CD4-positive, alpha-beta T cell (primary cell): ENCODE data around the gene MEFV. TPM values are rescaled to one million over a fixed set of nuclear protein-coding genes. Genes with fewer than 3 reads are reported as not detected.
"Not testable (repeated sequence)": the region's sequence is repeated elsewhere in the genome, so short reads cannot be mapped to it uniquely, and the experiment has no call there.

Experiments
- ATAC-seq: fragments of 200-7000 bp; cut with Tn5 transposase; one replicate; pipeline ENCODE4 v1.10.0; 2022; ENCODE audit warnings: mild to moderate bottlenecking; ENCODE audit not compliant: poor library complexity
- CTCF ChIA-PET: fragments of 350-600 bp; sonication (Branson Sonifier 250); formaldehyde crosslinking; loops from one replicate; lab custom pipeline; 2021; ENCODE audit warnings: antibody characterized with exemption, inconsistent platforms; lab: Charles Lee
- POLR2A ChIA-PET: fragments of 350-600 bp; sonication (Branson Sonifier 250); formaldehyde crosslinking; loops from one replicate; lab custom pipeline; 2021; ENCODE audit warnings: antibody characterized with exemption, inconsistent platforms; lab: Charles Lee
- DNase-seq, 14 experiments: peaks; one replicate each; pipeline ENCODE4 v3.0.0-alpha.2; 2013 to 2020; ENCODE audit warnings: mixed read lengths in 2 of 14
- H3K27ac ChIP-seq, 2 donors: one replicate each; pipeline versions ENCODE4 v1.5.1 to v1.7.0; 2013; ENCODE audit warnings: low read length in 2 of 2, low read depth in 1 of 2, mild to moderate bottlenecking in 1 of 2
- H3K27me3 ChIP-seq, 2 experiments: 1 replicate in 1 of 2; 2 replicates in 1 of 2; pipeline versions ENCODE4 v1.6.1 to v1.7.0; 2013; ENCODE audit warnings: low read length in 2 of 2, control low read depth in 1 of 2, mild to moderate bottlenecking in 1 of 2, moderate library complexity in 1 of 2; ENCODE audit not compliant: insufficient read depth in 2 of 2, control insufficient read depth in 1 of 2
- H3K36me3 ChIP-seq: one replicate; pipeline ENCODE4 v1.6.1; 2013; ENCODE audit warnings: low read length, control low read depth; ENCODE audit not compliant: insufficient read depth
- H3K4me1 ChIP-seq: one replicate; pipeline ENCODE4 v1.6.1; 2013; ENCODE audit warnings: low read length, control low read depth; ENCODE audit not compliant: insufficient read depth
- H3K4me3 ChIP-seq: one replicate; pipeline ENCODE4 v1.5.1; 2013; ENCODE audit warnings: mild to moderate bottlenecking, low read length, moderate library complexity
- H3K9me3 ChIP-seq, 2 experiments: 1 replicate in 1 of 2; 2 replicates in 1 of 2; pipeline versions ENCODE4 v1.6.1 to v1.7.0; 2013; ENCODE audit warnings: low read length in 2 of 2, mild to moderate bottlenecking in 2 of 2, control low read depth in 1 of 2, moderate library complexity in 1 of 2; ENCODE audit not compliant: control insufficient read depth in 1 of 2, insufficient read depth in 1 of 2
- H3K27ac Mint-ChIP-seq: one replicate; pipeline ENCODE4 v1.8.0; 2020; ENCODE audit warnings: mixed read lengths
- H3K27me3 Mint-ChIP-seq: one replicate; pipeline ENCODE4 v1.8.0; 2021; ENCODE audit warnings: mixed read lengths
- H3K36me3 Mint-ChIP-seq: one replicate; pipeline ENCODE4 v1.8.0; 2021; ENCODE audit warnings: low read depth, mixed read lengths
- H3K4me1 Mint-ChIP-seq: one replicate; pipeline ENCODE4 v1.8.0; 2021; ENCODE audit warnings: low read depth, mixed read lengths
- H3K4me3 Mint-ChIP-seq: one replicate; pipeline ENCODE4 v1.8.0; 2020; ENCODE audit warnings: mild to moderate bottlenecking, mixed read lengths
- H3K9me3 Mint-ChIP-seq: one replicate; pipeline ENCODE4 v1.8.0; 2020; ENCODE audit warnings: mixed read lengths
- CTCF ChIP-seq: fragments of 200-600 bp; IDR thresholded peaks from one replicate; pipeline ENCODE4 v1.8.0; 2022; ENCODE audit warnings: antibody characterized with exemption, mild to moderate bottlenecking
- intact Hi-C, 2 experiments: fragments of 100-400 bp; cut with DNase I in 1 of 2; cut with micrococcal nuclease in 1 of 2; formaldehyde crosslinking; loops; one replicate each; pipeline versions ENCODE4 v1.15.1 to v1.9.0; 2023 to 2025; cut with DNase I, micrococcal nuclease
- total RNA-seq, 174 experiments: library from RNA in 2 of 174; stranded (reverse) in 2 of 174; gene quantifications; one replicate each; pipeline ENCODE4 v1.2.3 and lab custom pipeline; 2021 to 2026

MEFV gene
- total RNA-seq, 2 experiments from 2014 or later: 0.60 to 0.73 TPM

GRCh38 chr16:3274947-3275346, 18.5 kb upstream of the MEFV start:
- no peak overlapping the region for H3K4me3 Mint-ChIP-seq
- no peak overlapping the region for H3K27ac Mint-ChIP-seq
- Histone ChIP-seq H3K27me3 (no peaks in the 10 kb centered on the region), H3K9me3 (peaks cover 0 to 10% of the 10 kb centered on the region in 2 experiments), H3K36me3 (no peaks in the 10 kb centered on the region), H3K4me1 (no peaks in the 10 kb centered on the region), H3K4me3 (no peak overlapping the region), H3K27ac (no peak overlapping the region)
- intact Hi-C loops: no loop called here
- no peaks in the 10 kb centered on the region for H3K27me3 Mint-ChIP-seq
- H3K4me1 Mint-ChIP-seq: no peaks in the 10 kb centered on the region
- ChIA-PET POLR2A (interaction anchor here (0.8 kb wide), 1 partner anchor 91 kb away, joined by 3 read pairs; no protein-coding TSS in a partner anchor), CTCF (no interaction called here)
- no peaks in the 10 kb centered on the region for H3K36me3 Mint-ChIP-seq
- peaks cover 7% of the 10 kb centered on the region for H3K9me3 Mint-ChIP-seq
- no peak for DNase-seq
- no peak for TF ChIP-seq CTCF
- ATAC-seq: no peak

DNA sequence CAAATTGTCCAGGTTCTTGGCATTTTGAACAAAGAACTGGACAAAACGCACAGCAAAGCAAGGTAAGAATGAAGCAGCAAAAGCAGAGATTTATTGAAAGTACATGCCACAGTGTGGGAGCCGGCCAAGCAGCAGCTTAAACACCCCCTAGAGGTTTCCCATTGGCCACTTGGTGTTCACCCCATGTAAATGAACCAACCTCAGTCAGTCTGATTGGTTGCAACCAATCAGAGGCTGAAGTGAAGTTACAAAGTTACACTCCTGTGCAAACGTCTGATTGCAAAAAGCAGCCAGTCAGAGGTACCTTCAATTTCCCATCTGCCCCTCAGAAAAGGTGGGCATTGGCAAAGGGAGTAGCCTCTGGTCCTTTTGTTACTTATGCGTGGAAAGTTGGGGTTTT, 18.1 kb upstream of the MEFV start:
- peaks cover 0 to 10% of the 10 kb centered on the region in 2 experiments for H3K9me3 ChIP-seq
- peaks cover 7% of the 10 kb centered on the region for H3K9me3 Mint-ChIP-seq
- H3K4me1 Mint-ChIP-seq: no peaks in the 10 kb centered on the region
- ChIA-PET POLR2A (interaction anchor here (0.8 to 3.0 kb wide), 3 partner anchors 8 to 90 kb away, joined by 3 to 15 read pairs (median 4); no protein-coding TSS in a partner anchor), CTCF (no interaction called here)
- DNase-seq (no peak), ATAC-seq (no peak)
- H3K36me3 ChIP-seq: no peaks in the 10 kb centered on the region
- no peak overlapping the region for H3K4me3 ChIP-seq
- H3K36me3 Mint-ChIP-seq: peaks cover 2% of the 10 kb centered on the region
- H3K27ac Mint-ChIP-seq: no peak overlapping the region
- no peak overlapping the region for H3K4me3 Mint-ChIP-seq
- no peak overlapping the region for H3K27ac ChIP-seq
- no peak for TF ChIP-seq CTCF
- H3K4me1 ChIP-seq: no peaks in the 10 kb centered on the region
- intact Hi-C loops: no loop called here
- H3K27me3 ChIP-seq: no peaks in the 10 kb centered on the region
- no peaks in the 10 kb centered on the region for H3K27me3 Mint-ChIP-seq

DNA sequence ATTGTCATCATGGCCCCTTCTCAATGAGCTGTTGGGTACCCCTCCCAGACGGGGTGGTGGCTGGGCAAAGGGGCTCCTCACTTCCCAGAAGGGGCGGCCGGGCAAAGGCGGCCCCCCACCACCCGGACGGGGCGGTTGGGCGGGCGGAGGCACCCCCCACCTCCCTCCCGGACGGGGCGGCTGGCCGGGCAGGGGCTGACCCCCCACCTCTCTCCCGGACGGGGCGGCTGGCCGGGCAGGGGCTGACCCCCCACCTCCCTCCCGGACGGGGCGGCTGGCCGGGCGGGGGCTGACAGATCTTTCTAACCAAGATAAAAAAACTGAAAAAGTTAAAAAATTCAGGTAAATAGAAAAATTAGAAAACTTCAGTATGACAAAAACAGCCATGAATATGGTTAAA, 14.8 kb upstream of the MEFV start:
- H3K9me3 Mint-ChIP-seq, H3K27ac Mint-ChIP-seq, POLR2A ChIA-PET: not testable (repeated sequence)

GRCh38 chr16:3270718-3271117, 14.3 kb upstream of the MEFV start:
- H3K36me3 Mint-ChIP-seq: peaks cover 33% of the 10 kb centered on the region
- POLR2A ChIA-PET, ATAC-seq, H3K4me3 Mint-ChIP-seq, H3K27me3 Mint-ChIP-seq, DNase-seq, H3K4me1 Mint-ChIP-seq, CTCF ChIA-PET, H3K9me3 Mint-ChIP-seq, H3K27me3 ChIP-seq, H3K27ac ChIP-seq, H3K4me1 ChIP-seq, H3K27ac Mint-ChIP-seq, H3K4me3 ChIP-seq, intact Hi-C loops: not testable (repeated sequence)
- peaks cover 15% of the 10 kb centered on the region for H3K36me3 ChIP-seq
- H3K9me3 ChIP-seq: peaks cover 0 to 10% of the 10 kb centered on the region in 2 experiments

More for the DNA sequence above, 14.8 kb upstream of the MEFV start:
- peaks cover 30% of the 10 kb centered on the region for H3K36me3 Mint-ChIP-seq
- H3K4me1 ChIP-seq, ATAC-seq, DNase-seq, H3K27me3 ChIP-seq, H3K4me3 ChIP-seq, H3K27me3 Mint-ChIP-seq, H3K27ac ChIP-seq, H3K4me1 Mint-ChIP-seq, CTCF ChIA-PET, H3K4me3 Mint-ChIP-seq, intact Hi-C loops: not testable (repeated sequence)
- Histone ChIP-seq H3K9me3 (peaks cover 0 to 10% of the 10 kb centered on the region in 2 experiments), H3K36me3 (peaks cover 13% of the 10 kb centered on the region)
